GM18511 (cell line): ENCODE data around the gene SLC5A10.

Source experiments
- ATAC-seq: cut with Tn5 transposase; IDR thresholded peaks from one replicate; pipeline ENCODE4 v1.9.1; 2021; ENCODE audit warnings: mild to moderate bottlenecking, moderate library complexity; ENCODE audit not compliant: unreplicated experiment

SLC5A10 gene

GRCh38 chr17:19000531-19001325 lies 48.8 kb downstream of the SLC5A10 start:
- no peak for ATAC-seq

DNA sequence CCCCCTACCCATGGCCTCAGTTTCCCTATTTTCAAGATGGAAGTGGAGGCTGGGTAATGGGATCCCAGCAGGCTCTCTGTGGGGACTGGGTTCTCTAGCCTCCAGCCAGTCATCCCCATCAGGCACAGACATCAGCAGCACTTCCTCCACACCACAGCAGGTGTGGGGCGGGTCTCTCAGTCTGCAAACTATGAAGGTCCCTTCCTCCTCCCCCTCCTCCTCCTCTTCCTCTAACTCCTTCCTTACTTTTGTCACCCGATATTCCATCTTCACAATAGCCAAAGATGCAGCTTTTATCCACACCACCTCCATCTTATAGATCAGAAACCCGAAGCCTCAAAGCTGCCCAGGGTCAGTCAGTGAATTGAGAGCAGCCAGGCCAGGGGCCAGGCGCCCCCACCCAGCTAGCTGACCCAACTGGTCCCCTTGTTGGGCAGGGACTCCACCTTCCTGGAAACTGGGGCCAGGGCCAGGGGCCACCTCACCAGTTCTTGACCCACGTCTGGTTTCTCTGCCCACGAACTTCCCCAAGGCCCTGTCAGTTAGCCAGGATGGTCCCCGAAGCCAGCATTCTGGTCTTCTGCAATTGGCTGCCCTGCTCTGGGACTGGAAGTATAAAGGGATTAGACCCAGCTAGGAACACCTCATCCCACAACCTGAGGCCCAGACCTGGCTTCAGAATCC lies 50.1 kb downstream of the SLC5A10 start:
- ATAC-seq: no peak

- ATAC-seq: no peak
These were observed 51.0 kb downstream of the SLC5A10 start for GRCh38 chr17:19002805-19003542.

DNA sequence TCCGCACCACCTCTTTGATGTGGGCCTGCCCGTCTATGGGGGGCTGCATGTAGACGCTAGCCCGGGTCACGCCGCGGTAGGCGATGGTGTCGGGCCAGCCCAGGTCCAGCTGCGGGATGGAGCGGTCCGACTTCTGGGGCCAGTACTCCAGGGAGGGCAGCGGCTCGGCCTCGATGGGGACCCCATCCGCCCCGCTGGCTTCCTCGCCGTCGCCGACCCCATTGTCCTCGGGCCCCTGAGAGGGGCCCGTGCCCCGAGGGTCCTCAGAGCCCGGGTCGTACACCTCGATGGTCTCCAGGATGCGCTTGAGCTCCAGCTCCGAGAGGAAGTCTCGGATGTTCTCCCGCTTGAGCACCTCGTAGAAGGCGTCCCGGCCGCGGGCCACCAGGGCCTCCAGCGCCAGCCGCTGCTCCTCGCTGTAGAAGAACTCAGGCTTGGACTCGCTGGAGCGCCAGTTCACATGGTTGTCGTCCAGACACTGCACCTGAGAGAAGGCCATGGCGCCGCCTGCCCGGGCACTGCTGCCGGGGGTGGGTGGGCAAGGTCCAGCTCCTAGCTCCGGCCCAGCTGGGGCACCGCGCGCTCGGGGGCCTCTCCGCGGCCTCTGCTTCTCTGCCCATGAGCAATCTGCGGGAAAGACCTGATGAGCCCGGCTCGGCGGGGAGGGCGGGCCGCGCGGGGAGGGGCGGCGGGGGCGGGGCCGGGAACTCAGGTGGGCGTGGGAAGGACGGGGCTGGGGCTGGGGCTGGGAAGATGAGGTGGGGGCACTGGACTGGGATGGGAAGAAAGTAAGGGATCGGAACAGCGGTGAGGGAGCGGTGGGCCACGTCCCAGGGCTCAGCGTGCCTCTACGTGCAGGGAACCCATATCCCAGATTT lies 51.8 kb downstream of the SLC5A10 start:
- peak; percentile 41 for ATAC-seq

- peak; percentile 86 for ATAC-seq
These were observed 52.6 kb downstream of the SLC5A10 start, which contains the start of gene FAM83G for GRCh38 chr17:19004421-19005136. Gene FAM83G (minus strand): TSS chr17:19004764. CDS start chr17:19004041, 723 bp downstream.

GRCh38 chr17:19005137-19005773 lies 53.3 kb downstream of the SLC5A10 start:
- ATAC-seq: no peak

DNA sequence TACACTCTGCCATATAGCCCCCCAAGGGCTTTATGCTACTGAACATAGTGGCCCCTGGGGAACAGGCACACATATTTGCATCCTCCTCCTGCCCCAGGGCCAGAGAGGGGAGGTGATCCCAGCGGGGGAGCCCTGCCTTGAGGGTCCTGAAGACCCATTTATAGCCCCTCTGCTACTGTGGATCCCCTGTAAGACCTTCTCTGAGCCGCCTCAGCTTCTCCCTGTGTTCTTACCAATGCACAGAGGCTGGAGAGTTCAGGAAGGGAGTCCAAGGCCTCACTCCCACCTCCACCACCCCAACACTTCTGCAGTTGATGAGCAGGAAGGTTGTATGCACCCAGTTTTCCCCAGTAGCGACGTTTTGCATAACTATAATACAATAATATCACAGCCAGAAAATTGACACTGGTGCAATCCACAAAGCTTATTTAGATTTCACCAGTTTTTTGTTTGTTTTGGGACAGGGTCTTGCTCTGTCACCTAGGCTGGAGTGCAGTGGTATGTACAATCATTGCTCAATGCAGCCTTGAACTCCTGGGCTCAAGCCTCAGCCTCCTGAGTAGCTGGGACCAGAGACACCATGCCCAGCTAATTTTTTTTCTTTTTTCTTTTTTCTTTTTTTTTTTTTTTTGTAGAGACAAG lies 53.9 kb downstream of the SLC5A10 start:
- ATAC-seq: no peak

DNA sequence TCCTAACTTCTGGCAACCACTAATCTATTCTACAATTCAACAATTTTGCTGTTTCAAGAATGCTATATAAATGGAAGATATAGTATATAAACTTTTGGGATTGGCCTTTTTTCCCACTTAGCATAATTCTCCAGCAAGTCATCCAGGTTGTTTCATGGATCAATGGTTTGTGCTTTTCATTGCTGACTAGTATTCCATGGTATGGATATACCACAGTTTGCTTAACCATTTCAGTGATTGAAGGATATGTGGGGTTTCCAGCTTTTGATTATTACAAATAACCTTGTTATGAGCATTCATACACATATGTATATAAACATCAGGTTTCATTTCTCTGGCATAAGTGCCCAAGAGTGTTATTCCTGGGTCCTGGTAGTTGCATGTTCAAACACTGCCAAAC lies 54.7 kb downstream of the SLC5A10 start:
- no peak for ATAC-seq

DNA sequence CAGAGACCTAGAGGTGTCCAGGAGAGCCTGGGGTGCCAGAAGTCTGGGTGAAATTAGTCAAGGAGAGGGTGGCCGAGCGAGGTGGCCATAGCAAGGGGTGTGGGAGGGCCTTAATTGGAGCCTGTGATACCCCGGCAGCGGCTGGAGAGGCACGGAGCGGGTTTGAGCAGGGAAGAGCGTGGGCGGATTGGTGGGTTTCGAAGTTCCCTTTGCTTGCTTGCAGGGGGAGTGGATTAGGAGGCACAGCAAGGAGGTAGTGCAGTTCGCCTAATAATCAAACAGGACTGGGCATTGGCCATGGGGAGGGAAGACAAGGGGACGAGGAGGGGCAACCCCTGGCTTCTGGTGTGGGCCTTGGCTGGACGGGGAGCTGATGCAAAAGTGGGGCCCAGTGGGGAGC lies 58.0 kb downstream of the SLC5A10 start:
- ATAC-seq: no peak

- no peak for ATAC-seq
These were observed 59.0 kb downstream of the SLC5A10 start for GRCh38 chr17:19010729-19011505.

DNA sequence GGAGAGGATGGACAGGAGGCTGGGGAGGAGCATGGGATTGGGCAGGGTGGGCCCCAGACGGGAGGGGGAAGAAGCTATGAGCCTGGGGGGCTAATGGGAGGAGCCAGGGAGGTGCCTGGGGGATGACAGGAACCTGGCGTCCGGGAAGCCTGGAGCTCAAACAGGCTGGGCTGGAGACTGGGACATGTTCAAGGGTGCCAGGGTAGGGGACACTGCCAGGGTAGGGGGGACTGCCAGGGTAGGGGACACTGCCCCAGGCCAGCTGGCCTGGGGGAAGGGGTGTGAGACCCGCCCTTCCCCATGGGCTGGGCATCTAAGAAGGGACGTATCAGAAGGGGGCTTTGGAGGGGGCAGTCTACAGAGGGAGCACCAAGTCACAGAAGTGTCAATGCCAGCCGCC lies 59.6 kb downstream of the SLC5A10 start:
- ATAC-seq: no peak

DNA sequence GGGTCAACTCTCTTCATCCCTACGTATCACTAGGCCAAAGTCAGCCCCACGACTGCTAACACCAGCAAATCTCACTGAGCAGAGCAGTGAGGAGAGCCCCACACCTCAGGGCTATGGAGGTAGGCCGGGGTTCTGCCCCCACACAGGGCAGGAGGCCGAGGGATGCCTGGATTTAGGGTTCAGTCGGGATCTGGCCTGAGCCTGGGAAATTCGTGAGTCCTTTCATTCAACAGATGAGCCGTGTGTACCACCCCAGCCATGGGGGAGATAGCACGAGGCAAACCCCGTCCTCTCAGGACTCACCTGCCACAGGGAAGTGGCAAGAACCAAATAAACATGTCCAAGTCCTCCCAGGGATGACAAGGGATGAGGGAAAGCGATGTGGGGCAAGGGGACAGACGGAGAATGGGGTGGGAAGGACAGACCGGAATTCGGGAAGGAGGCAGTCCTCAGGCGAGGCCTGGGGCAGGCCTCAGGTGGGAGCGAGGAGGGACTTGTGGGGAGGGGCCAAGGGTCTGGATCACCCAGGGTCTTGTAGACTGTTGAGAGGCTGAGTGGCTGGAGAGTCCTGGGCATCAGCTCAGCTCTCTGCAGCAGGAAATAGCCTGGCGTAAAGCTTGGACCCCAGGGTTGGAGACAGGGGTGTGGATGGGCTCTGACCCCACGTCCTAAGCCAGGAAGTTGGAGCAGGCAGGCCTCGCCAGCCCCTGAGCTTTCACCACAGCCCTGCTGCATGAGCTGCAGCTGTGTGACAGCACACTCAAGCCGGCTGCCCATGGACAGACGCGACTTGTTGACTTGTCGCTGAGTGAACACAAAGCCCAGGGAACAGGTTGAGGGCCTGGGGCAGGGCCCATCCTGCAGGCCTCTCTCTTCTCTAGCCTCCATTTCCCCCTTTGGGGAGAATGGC lies 60.5 kb downstream of the SLC5A10 start:
- no peak for ATAC-seq

GRCh38 chr17:19013226-19013625 lies 61.3 kb downstream of the SLC5A10 start:
- ATAC-seq: no peak

GRCh38 chr17:19013806-19014627 lies 62.1 kb downstream of the SLC5A10 start:
- no peak for ATAC-seq

- ATAC-seq: no peak
These were observed 62.8 kb downstream of the SLC5A10 start for GRCh38 chr17:19014628-19015215.

GRCh38 chr17:19015428-19015827 lies 63.5 kb downstream of the SLC5A10 start:
- no peak for ATAC-seq
